Activated CD8-positive, alpha-beta memory T cell treated with anti-CD3 and anti-CD28 coated beads for 24 hours (primary cell): ENCODE results near the gene PHACTR1.
A peak's percentile ranks its signal among the peaks of the same experiment; 100 is the strongest.

Experiments
- DNase-seq: peaks from one replicate; pipeline ENCODE4 v3.0.0-alpha.2; 2020

Gene PHACTR1

DNA sequence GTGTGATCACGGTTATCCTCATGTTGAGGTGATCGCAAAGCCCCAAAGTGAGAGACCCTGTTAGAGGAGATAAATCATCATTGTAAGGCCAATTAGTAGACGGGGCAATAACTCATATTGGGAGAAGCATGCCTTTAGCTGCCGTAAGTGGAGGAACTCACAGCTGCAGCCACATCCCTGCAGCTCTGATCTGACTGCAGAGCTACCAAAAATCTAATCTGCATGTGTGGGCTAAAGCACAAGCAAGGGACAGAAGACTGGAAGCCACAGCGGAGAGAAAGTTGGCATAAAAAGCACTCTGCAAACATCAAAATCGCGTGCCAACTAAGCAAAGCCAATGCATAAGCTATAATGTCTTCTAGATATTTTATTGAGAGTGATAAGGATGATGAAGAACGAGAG is 532.0 kb downstream of the PHACTR1 start:
- DNase-seq: peak; percentile 11

DNA sequence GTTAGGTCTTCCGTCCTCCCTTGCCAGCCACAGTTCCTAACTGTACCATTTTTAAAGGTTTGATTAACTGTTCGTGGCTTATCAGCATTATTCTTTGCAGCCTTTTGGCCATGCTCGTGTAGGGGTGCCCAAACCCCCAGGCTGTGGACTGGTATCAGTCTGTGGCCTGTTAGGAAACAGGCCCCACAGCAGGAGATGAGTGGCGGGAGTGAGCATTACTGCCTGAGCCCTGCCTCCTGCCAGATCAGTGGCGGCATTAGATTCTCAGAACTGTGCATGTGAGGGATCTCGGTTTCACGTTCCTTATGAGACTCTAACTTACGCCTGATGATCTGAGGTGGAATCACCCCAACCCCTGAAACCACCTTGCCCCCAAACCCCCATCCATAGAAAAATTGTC is 532.4 kb downstream of the PHACTR1 start:
- DNase-seq: peak; percentile 26

DNA sequence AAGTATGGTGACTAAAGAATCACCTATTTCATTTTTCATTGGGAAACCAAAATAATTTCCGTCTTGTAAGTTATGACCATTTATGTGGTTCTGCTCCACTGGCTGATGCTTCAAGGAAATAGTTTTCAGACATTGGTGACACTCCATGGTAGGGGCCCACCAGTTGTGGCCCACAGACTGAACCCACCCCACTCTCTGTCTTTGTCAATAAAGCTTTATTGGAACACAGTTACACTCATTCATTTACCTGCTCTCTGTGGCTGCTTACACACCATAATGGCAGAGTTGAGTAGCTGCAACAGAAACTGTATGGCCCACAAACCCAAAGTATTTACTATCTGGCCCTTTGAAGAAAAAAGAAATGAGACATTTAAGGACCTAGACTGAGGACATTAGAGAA is 533.2 kb downstream of the PHACTR1 start:
- DNase-seq: peak; percentile 15

DNA sequence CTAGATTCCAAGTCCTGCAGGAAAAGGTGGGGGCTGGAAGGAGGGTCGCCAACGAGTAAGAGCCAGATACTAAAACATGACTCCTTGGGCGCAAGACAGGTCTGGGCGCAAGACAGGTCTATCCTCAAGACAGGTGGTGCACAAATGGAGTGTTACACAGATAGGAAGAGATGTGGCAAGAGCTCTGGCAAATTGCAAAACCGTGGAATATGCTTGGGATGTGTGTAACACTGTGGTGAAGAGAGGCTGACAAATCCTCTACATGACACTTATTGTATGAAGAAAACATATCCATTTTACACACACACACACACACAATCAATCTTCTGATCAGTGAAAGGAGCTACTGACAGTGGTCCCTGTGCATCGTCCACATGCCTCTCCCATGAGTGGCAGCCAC is 534.1 kb downstream of the PHACTR1 start:
- DNase-seq: peak; percentile 13

DNA sequence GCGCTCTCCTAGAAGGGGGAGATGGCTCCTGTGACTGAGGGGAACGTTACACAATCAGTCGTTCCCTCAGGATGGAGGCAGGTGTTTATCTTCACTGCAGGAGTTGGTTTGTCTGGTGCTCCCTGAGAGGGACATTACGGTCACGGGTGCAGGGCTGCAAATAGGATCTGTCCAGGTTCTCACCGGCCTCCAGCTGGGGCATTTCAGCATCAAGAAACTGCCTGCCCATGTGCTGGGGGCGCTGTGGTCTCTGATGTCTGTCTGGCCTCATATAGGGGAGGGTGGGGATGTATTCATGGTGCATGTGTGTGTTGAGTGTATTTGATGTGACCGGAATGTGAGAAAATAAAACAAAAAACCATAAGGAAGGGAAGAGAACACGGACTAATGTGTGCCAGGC is 534.7 kb downstream of the PHACTR1 start:
- DNase-seq: peak; percentile 48

DNA sequence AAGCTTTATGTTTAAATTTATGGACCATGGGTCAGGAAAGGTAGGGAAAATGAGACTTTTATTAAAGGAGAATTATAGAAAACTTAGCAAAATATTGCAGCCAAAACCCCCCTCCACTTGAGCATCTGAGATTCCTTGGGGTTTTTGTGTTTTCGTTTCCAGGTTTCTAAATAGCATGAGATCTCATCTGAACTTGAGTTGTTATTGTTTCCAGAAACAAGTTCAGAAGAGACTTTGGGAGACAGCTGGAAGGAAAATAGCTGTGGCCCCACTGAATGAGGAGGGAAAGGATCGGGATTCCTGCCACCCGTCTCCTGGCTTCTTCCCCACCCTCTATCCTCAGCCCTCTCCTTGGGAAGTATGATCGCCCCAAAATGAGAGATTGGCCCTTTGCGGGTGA is 536.2 kb downstream of the PHACTR1 start:
- DNase-seq: peak; percentile 13

DNA sequence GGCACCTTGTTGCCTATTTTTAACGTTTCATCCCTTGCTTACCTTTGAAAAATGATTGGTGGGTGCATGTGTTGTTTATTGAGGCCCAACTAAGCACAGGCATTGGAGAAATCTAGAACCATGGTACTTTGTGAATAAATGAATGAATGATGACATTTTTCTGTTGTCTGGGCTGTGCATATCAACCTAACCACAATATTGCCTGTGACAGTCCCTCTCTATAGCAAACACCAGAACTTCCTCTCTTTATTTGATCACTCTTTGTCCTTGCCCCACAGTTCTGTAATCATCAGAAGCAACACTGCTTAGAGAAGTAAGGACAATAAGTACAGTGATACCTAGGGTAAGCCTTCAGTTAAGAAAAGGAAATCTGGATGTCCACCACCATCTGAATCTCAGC is 536.7 kb downstream of the PHACTR1 start:
- no peak for DNase-seq

DNA sequence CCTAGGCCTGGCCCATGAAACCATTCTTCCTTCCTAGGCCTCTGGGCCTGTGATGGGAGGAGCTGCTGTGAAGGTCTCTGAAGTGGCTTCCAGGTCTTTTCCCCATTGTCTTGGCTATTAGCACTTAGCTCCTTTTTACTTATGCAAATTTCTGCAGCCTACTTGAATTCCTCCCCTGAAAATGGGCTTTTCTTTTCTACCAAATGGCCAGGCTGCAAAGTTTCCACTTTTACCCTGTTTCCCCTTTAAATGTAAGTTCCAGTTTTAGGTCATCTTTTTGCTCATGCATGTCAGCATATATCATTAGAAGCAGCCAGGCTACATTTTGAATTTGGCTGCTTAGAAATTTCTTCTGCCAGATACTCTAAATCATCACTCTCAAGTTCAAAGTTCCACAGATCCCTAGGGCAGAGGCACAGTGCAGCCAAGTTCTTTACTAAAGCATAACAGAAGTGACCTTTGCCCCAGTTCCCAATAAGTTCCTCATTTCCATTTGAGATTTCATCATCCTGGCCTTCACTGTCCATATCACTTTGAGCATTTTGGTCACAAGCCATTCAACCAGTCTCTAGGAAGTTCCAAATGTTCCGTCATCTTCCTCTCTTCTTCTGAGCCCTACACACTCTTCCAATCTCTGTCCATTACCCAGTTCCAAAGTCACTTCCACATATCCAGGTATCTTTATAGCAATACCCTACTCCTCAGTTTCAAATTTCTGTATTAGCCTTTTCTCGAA is 539.9 kb downstream of the PHACTR1 start:
- no peak for DNase-seq

DNA sequence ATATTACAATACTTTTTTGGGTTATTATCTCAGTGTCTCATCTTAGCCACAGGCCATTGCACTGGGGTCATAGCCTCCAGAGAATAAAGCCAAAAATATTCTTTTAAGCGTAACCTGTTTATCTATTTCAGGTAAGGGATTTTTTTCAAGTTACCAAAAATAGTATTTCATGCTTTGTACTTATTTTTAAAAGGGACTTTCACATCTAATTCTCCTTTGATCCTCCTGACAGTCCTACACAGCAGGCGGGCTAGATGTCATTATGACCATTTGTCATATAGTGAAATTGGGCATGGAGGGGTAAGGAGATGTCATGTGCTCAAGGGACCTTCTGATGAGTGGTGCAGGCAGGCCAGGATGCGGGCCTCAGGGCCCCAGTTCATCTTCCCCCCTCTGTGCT is 542.8 kb downstream of the PHACTR1 start:
- DNase-seq: no peak

DNA sequence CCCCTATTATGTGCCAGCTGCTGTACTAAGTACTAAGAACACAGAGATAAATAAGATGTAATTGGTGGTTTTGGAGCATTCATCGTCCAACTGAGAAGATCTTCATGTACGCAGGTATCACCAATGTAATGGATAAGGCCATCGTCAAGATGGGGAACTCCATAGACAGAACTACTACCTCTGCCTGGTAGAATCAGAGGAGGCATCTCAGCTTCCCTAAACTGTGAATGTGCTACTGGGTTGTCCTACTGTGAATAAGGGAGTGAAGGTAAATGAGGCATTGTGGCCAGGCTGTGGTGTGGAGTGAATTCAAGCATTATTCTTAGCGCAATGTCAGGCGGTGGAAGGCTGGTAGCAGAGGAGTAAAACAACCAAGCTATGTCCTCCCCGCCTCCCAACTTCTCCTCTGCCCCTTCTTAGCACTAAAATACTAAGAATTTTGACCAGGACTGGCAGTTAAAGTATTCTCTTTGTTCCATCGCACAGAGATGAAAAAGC is 543.6 kb downstream of the PHACTR1 start:
- no peak for DNase-seq

DNA sequence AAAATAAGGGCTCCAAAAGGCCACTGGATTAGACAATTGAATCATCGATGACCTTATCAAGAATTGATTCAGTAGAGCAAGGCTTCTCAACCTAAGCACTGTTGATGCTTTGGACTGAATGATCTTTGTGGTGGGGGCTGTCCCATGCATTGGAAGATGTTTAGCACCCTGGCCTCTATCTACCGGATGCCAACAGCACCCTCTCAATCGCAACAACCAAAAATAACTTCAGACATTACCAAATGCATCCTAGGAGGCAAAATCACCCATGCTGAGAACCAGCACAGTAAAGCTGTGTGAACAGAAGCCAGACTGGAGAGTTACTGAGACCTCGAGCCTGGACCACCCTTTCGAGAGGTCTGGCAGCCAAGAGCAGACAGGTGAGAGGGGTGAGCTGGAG is 544.3 kb downstream of the PHACTR1 start:
- no peak for DNase-seq

DNA sequence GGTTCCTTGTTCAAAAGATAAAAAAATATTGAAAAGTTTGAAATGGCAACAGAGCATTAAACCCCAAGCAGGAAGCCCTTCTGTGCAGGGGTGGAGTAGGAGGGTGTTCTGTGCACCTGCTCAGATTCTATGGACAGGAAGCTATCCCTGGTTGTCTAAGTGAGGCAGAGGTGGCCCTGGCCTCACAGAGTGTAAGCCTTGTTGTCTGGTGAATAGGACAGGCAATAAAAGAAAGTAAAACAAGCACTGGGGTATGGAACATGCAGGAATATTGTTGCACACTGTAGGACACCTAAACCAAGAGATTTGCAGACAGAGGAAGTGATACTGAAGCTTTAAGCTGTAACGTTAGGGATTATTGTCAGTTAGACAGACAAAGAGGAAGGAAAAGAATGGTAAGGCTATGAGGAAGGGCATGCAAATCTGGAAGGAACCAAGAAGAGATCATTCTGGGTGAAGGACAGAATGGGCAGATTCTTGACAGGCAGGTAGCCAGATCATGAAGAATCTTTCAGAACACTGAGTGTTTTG is 545.0 kb downstream of the PHACTR1 start:
- DNase-seq: no peak

DNA sequence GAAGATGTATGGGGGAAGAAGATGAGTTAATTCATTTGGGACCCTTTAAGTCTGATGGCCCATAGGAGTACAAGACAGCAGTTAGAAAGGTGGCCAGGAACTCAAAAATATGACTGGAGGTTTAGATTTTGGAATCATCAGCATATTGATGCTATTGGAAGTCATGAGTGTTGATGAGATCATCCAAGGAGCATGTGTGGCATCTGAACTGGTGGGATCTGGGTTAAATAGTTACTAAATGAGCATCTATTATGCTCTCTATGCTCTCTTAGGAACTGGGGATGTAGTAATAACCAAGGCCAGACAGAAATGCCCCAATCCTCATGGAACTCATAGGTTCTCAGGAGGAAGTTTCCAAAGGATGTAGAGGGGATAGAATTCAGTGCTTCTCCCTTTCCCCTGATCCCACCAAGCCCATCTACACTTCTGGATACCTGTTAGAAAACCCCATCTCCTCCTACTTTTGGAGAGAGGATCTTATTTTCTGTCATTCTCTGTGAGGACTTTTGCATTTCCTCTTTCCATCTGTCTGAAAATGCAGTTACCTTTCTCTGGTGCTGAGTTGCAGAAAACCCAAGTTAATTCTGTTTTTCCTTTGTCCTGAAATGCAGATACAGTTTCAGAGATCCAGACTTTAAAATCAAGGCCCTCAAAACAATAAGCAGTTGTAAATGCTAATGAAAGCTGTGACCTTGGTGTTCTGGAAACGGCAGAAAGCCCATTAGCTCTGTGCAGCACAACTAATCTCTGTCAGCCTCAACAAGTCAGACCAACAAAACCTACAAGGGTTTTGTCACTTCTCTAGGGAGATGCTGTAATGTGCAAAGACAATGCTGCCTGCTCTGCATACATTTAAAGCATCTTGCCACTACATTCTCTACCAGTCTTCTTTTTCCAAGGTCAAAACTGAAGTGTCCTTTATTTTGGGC is 546.0 kb downstream of the PHACTR1 start:
- no peak for DNase-seq

DNA sequence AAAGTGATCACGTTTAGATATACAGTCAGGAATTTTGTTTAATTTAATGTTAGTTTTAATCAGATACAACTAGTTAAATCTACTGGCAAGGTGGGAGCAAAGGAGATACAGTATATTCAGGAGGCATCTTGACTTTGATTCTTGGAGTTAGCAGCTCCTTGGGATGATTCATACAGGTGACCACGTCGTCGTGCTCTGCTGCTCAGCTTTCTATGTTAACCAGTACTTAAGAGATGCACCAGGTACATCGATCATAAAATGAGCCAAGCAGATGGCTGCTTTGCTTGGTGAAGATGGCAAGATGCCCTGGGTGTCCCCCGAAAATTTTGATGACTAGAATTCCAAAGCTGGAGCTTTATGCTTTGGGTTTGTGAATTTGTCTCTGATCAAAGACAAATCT is 547.1 kb downstream of the PHACTR1 start:
- no peak for DNase-seq

DNA sequence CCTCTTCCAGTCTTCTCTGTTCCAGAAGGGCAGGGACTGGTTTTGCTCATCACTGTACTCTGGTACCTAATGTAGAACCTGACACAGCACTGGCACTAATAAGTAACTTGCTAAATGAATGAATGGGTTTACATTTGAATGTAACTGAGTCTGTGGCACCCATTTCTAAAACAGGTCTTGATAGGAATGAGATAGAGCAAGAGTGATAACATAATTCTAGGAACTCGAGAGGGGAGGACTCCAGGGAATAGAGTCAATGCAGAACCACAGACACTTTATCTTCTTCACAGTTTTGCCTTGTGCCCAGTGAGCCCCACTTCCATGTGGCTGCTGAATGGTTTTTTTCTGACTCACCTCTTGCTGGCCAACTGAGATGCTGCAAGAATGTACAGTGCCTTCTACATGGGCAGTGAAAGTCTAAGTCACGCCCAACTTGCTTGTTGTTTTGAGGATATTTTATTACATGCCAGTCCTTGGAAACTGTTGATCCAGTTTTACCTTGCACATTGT is 550.6 kb downstream of the PHACTR1 start:
- DNase-seq: no peak

DNA sequence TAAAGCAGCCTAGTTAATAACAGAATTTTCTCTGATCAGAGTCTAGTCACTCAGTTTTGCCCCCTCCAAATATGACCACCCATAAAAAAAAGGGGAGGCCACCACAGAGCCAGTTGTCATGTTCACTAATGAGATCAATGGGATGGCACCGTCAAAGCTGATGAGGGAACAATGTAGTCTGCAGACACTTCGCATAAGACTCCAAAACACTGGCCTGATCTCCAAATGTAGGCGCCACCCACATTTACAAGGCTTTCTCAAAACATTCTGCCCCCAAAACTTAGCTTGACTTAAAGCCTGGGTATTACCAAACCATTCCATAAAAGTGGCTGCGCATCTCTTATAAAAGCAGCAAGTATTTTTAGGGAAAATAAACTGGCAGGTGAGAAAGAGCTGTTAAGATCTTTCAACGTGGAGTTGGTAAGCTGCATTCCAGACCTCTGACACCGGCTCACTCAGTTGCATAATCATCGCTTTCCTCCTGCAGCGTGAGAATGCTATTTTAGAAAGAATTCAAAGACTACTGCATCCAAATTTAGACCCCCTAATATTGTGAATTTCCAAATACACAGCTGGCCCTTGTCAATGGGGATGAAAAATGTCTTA is 552.4 kb downstream of the PHACTR1 start:
- DNase-seq: no peak

DNA sequence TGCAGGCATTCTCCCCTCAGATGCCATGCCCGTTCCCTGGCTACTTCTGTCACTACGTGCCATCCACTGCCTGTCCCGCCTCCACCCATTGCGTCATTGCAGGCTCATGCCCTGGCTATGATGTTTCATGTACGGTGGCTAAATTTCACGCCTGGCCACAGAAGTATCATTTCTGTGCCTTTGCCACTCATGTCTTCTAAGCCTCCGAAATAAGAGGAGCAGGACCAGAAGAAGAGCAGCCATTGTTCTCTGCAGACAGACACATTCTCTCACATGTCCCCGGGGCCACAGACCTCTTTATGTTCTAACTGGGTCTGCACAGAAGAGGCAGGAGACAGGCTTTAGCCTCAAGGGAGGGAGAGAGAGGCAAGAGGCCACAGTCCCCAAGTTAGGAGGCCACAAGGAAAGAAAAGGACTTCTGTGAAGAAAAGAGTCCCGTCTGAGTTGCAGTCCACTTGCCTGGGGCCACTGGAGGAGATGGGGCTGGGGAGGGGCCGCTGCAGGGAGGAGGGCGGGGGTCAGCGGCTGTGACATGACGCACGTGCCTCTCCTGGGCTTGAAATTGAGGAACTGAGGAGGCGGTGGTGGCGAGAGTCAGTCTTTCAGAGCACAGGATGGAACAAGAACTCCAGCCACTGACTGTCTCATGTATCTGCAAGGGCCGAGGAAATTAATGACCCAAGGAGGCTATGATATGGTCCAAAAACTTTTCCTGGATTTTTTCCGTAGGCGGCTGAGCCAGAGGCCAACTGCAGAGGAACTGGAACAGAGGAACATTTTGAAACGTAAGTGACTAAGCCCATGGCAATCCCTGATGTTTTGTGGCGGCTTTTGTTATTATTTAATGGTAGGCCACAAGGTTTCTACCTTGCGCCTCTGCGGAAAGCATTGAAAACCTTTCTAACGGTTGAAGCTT is 555.8 kb downstream of the PHACTR1 start:
- DNase-seq: no peak

DNA sequence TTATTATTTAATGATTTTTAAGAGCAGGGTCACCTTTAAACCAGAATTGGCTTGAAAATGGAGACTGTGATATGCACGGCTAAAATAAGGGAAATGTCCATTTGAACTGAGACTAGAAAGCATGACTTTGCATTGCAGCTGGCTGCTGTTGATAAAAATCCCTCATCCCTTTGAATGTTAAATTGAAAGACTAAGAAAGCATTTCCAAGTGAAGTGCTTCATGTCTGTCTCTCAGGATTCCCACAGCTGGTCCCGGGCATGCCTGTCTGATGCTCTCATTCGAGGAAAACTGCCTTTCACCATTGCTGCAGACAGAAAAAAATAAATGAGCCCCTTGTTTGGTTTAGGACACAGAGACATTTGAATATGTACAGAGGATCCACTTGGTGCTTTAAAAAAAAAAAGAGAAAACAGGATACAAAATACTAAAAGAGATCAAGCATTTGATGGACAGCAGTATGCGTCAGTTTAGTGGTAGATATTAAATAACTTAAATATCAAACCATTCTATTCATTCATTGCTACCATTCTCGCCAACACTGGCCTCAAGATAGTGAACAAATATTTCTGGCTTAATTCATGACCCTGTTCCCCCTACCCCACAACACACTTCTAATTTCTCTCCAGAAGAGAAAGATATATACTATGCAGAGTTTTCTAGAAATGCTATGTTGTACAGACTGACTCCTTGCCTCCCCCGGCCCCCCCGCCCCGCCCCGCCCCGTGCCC is 556.8 kb downstream of the PHACTR1 start:
- no peak for DNase-seq

DNA sequence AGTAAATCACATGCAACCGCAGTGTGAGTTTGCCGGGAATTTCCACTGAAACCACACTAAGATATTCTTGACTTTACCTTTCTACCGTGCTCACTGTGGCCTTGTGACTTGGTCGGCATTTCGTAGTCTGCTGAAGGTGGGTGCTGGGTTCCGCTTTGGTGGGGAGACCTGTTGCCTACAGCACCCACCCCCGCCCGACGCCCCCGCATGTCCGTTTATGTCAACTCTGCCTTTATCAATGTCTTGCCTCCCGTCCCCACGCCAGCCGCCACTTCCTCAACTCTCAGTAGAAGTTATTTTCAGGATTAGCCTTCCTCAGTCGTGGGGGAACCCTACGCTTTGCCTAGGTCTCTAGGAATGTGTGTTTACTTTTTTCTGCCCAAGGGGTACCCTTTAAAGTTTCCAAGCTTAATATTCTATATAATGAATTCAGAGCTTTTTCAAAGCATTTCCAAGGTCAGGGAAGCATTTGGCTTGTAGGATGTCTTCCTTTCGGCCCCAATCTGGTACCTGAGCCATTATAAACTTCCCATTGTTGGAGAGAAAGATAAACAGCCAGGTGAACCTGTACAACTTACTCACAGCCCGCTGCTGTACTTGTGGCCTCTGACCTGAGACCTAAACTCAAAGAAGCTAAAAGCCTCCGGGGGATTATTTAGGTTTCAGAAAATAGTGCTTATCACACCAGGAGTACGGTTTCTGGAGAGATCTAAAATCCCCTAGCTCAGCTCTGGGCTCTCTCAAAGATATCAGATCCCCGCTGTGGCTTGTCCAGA is 557.6 kb downstream of the PHACTR1 start:
- DNase-seq: peak; percentile 79

DNA sequence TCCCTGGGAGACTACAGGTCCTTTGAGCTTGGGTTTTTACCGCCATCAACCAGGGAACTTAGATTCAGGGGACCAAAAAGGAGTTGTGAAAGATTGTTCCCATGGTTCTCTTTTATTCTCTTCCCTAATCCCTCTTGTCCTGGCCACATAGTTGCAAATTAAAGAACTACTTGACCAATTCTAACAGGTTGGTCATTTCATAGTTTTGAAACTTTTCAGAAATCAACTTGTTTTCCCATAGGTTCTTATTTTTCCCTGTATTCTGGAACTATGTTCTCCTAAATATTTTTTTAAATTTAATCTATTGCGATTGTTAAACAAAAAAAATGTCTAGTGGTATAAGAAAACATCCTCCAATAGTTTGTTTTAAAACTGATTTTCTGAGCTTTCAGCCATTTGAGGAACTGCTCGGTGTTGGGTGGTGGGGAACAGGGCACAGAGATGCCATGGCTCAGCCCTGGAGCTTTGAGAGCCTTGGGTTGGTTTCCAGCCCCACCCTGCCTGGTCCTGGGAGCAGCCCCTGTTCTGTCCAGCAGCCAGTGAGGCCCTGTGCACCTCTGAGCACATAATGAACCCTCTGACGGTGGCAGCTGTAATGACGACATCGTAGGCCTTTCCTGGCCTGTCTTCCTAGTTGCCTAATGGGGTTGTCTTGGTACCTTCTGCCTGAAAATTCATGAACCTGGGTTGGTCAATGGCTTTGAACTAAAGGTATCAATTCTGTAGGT is 558.3 kb downstream of the PHACTR1 start:
- DNase-seq: no peak
